Measurements from ENCODE around the gene GNAS-AS1.

GNAS-AS1 gene

GRCh38 chr20:58863044-58863790, 12.5 kb upstream of the GNAS-AS1 start:
- in situ Hi-C loops (cut with MboI; ENCODE audit: low sequenced_read_pairs) = no loop called here

GRCh38 chr20:58855506-58856389, 5.0 kb upstream of the GNAS-AS1 start:
- in situ Hi-C loops (cut with MboI; ENCODE audit: low sequenced_read_pairs) = no loop called here

GRCh38 chr20:58854638-58855471, 4.2 kb upstream of the GNAS-AS1 start:
- in situ Hi-C loops (cut with MboI; ENCODE audit: low sequenced_read_pairs) = no loop called here

GRCh38 chr20:58853976-58854637, 3.4 kb upstream of the GNAS-AS1 start:
- in situ Hi-C loops (cut with MboI; ENCODE audit: low sequenced_read_pairs) = no loop called here

- in situ Hi-C loops (cut with MboI; ENCODE audit: low sequenced_read_pairs) = no loop called here
These were observed 2.8 kb upstream of the GNAS-AS1 start for GRCh38 chr20:58853466-58853865.

- in situ Hi-C loops (cut with MboI; ENCODE audit: low sequenced_read_pairs) = no loop called here
These were observed 2.0 kb upstream of the GNAS-AS1 start, which contains the start of gene GNAS for GRCh38 chr20:58852543-58853271. Gene GNAS (plus strand): TSS chr20:58852716.

- in situ Hi-C loops (cut with MboI; ENCODE audit: low sequenced_read_pairs) = no loop called here
These were observed 1.3 kb upstream of the GNAS-AS1 start for GRCh38 chr20:58851969-58852458.

GRCh38 chr20:58851221-58851968, 693 bp upstream of the GNAS-AS1 start:
- in situ Hi-C loops (cut with MboI; ENCODE audit: low sequenced_read_pairs) = no loop called here

- in situ Hi-C loops (cut with MboI; ENCODE audit: low sequenced_read_pairs) = no loop called here
These were observed 3.2 kb downstream of the GNAS-AS1 start for GRCh38 chr20:58847463-58847862.

- in situ Hi-C loops (cut with MboI; ENCODE audit: low sequenced_read_pairs) = no loop called here
These were observed 5.0 kb downstream of the GNAS-AS1 start for GRCh38 chr20:58845706-58846105.

GRCh38 chr20:58843128-58843556, 7.6 kb downstream of the GNAS-AS1 start:
- in situ Hi-C loops (cut with MboI; ENCODE audit: low sequenced_read_pairs) = no loop called here

- in situ Hi-C loops (cut with MboI; ENCODE audit: low sequenced_read_pairs) = no loop called here
These were observed 8.4 kb downstream of the GNAS-AS1 start for GRCh38 chr20:58842276-58842675.

GRCh38 chr20:58841539-58842264, 9.0 kb downstream of the GNAS-AS1 start:
- in situ Hi-C loops (cut with MboI; ENCODE audit: low sequenced_read_pairs) = no loop called here

GRCh38 chr20:58840816-58841538, 9.7 kb downstream of the GNAS-AS1 start:
- in situ Hi-C loops (cut with MboI; ENCODE audit: low sequenced_read_pairs) = no loop called here

- in situ Hi-C loops (cut with MboI; ENCODE audit: low sequenced_read_pairs) = no loop called here
These were observed 10.5 kb downstream of the GNAS-AS1 start for GRCh38 chr20:58839991-58840747.

GRCh38 chr20:58839474-58839874, 11.2 kb downstream of the GNAS-AS1 start:
- in situ Hi-C loops (cut with MboI; ENCODE audit: low sequenced_read_pairs) = no loop called here

GRCh38 chr20:58838174-58838573, 12.5 kb downstream of the GNAS-AS1 start:
- in situ Hi-C loops (cut with MboI; ENCODE audit: low sequenced_read_pairs) = no loop called here

Measured in hTERT RPE-1 (cell line).